Breast epithelium (tissue), 4 donors: ENCODE data around the gene GPR157. TPM values are rescaled to one million over a fixed set of nuclear protein-coding genes. Genes with fewer than 3 reads are reported as not detected.

Experiments used
- DNase-seq, 2 donors: peaks; one replicate each; pipeline ENCODE4 v3.0.0-alpha.2; 2019; ENCODE audit warnings: low spot score in 2 of 2
- H3K27ac ChIP-seq, 2 donors: fragments of 200-600 bp; sonication (generic) in 1 of 2; one replicate each; pipeline ENCODE4 v1.5.1; 2016 to 2019; ENCODE audit warnings: mild to moderate bottlenecking in 1 of 2
- H3K27me3 ChIP-seq, 2 donors: fragments of 200-600 bp; sonication (generic) in 1 of 2; one replicate each; pipeline versions ENCODE4 v1.5.1 to v1.6.0; 2017 to 2019; ENCODE audit warnings: control low read depth in 1 of 2, mild to moderate bottlenecking in 1 of 2
- H3K36me3 ChIP-seq: fragments of 200-600 bp; one replicate; pipeline ENCODE4 v1.5.1; 2019
- H3K4me1 ChIP-seq, 2 donors: fragments of 200-600 bp; sonication (generic); one replicate each; pipeline ENCODE4 v1.5.1; 2016 to 2019; ENCODE audit warnings: control low read depth in 1 of 2
- H3K4me3 ChIP-seq, 3 donors: fragments of 200-600 bp; sonication (generic); 1 replicate in 2 of 3; 2 replicates in 1 of 3; pipeline ENCODE4 v1.5.1; 2016 to 2019; ENCODE audit warnings: mild to moderate bottlenecking in 3 of 3, moderate library complexity in 2 of 3
- H3K9me3 ChIP-seq, 2 donors: fragments of 200-600 bp; sonication (generic) in 1 of 2; one replicate each; pipeline ENCODE4 v1.5.1; 2016 to 2019; ENCODE audit warnings: control low read depth in 1 of 2
- POLR2A ChIP-seq: fragments of 450-650 bp; IDR thresholded peaks from one replicate; pipeline ENCODE4 v1.6.1; 2016; ENCODE audit warnings: antibody characterized with exemption, mild to moderate bottlenecking, moderate library complexity
- POLR2AphosphoS5 ChIP-seq, 3 donors: sonication (generic); formaldehyde crosslinking; IDR thresholded peaks; one replicate each; pipeline ENCODE4 v1.6.1; 2017; ENCODE audit warnings: antibody characterized with exemption in 3 of 3
- intact Hi-C: fragments of 100-400 bp; cut with DNase I; formaldehyde crosslinking; loops from one replicate; pipeline ENCODE4 v1.15.1; 2023; ENCODE audit warnings: low total_unique reads
- total RNA-seq, 3 donors: library from RNA; depleted of rRNA; stranded (reverse); fragments of >200 nt; gene quantifications; one replicate each; pipeline ENCODE4 v1.1.0, GENCODE V29; 2016
- TF ChIP-seq, protein P1 (sequence below), 3 donors: fragments of 450-650 bp; IDR thresholded peaks; one replicate each; pipeline ENCODE4 v1.5.1; 2016 to 2017; ENCODE audit warnings: antibody characterized with exemption in 3 of 3, mild to moderate bottlenecking in 3 of 3, moderate library complexity in 3 of 3

GPR157 gene
- total RNA-seq, 3 donors from 2014 or later, result 4.3 to 11.7 (median 9.2) TPM

DNA sequence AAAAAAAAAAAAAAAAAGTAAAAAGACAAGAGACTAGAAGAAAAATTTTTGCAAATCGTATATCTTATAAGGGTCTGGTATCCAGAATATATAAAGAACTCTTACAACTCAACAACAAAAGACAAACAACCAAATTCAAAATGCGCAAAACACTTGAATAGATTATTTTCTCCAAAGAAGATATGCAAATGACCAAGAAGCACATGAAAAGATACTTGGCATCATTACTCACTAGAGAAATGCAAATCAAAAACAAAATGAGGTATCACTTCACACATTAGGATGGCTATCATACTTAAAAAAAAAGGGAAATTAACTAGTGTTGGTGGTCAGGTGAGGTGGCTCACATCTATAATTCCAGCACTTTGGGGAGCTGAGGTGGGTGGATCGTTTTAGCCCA is 47.4 kb downstream of the GPR157 start:
- no peak overlapping the region for H3K27ac ChIP-seq
- DNase-seq, result no peak
- no peaks in the 10 kb centered on the region for H3K4me1 ChIP-seq
- TF ChIP-seq POLR2AphosphoS5 (IDR thresholded peaks at IDR 0.05) (no peak), POLR2A (no peak)
- TF ChIP-seq, protein P1, sequence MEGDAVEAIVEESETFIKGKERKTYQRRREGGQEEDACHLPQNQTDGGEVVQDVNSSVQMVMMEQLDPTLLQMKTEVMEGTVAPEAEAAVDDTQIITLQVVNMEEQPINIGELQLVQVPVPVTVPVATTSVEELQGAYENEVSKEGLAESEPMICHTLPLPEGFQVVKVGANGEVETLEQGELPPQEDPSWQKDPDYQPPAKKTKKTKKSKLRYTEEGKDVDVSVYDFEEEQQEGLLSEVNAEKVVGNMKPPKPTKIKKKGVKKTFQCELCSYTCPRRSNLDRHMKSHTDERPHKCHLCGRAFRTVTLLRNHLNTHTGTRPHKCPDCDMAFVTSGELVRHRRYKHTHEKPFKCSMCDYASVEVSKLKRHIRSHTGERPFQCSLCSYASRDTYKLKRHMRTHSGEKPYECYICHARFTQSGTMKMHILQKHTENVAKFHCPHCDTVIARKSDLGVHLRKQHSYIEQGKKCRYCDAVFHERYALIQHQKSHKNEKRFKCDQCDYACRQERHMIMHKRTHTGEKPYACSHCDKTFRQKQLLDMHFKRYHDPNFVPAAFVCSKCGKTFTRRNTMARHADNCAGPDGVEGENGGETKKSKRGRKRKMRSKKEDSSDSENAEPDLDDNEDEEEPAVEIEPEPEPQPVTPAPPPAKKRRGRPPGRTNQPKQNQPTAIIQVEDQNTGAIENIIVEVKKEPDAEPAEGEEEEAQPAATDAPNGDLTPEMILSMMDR (IDR thresholded peaks at IDR 0.05), result no peak
- H3K27me3 ChIP-seq, result no peaks in the 10 kb centered on the region
- no peaks in the 10 kb centered on the region for H3K9me3 ChIP-seq
- H3K36me3 ChIP-seq, result no peaks in the 10 kb centered on the region
- intact Hi-C loops, result no loop called here
- no peak overlapping the region for H3K4me3 ChIP-seq

DNA sequence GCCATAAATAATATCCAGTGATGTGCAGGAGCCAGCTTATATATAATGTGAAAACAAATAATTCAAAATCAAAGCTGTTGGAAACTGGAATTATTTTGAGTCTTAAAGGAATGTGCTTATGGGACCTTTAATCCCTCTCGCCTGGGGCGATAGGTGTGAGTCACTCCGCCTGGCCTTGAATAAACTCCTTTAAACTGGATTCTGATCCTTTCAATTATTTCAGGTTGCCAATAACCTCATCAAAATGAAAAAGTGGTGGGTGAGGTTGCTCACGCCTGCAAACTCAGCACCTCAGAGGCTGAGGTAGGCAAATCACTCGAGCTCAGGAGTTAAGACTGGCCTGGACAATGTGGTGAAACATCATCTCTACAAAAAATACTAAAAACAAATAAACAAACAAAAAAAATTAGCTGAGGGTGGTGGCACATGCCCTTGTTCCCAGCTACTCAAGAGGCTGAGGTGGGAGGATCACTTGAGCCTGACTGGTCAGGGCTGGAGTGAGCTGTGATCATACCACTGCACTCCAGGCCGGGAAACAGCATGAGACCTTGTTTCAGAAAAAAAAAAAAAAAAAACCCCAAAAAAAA is 48.1 kb downstream of the GPR157 start:
- intact Hi-C loops, result no loop called here
- no peak overlapping the region for H3K4me3 ChIP-seq

DNA sequence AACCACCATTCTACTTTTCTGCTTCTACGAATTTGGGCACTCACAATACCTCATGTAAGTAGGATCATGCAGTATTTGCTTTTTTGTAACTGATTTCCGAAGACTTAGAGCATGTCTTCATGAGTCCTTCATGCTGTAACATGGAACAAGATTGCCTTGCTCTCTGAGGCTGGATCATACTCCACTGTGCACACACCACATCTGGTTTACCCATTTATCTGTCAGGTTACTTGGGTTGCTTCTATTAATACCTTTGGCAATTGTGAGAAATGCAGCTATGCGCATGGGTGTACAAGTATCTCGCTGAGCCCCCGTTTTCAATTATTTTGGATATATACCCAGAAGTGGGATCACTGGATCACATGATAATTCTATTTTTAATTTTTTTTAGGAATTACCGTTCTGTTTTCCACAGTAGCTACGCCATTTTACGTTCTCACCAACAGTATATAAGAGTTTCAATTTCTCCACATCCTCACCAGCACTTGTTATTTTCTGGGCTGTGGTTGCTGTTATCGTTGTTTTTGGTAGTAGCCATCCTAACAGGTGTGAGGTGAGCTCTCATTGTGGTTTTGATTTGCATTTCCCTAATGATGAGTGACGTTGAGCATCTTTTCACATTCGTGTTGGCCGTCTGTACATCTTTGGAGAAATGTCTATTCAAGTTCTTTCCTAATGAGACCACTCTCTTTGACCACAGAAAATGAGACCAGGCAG is 48.8 kb downstream of the GPR157 start:
- Histone ChIP-seq H3K4me1 (no peaks in the 10 kb centered on the region), H3K9me3 (no peaks in the 10 kb centered on the region), H3K36me3 (no peaks in the 10 kb centered on the region), H3K27ac (no peak overlapping the region), H3K27me3 (no peaks in the 10 kb centered on the region), H3K4me3 (no peak overlapping the region)
- intact Hi-C loops, result no loop called here
- no peak for DNase-seq
- TF ChIP-seq POLR2A, result no peak
- TF ChIP-seq, protein P1 (IDR thresholded peaks at IDR 0.05), result no peak
- no peak for TF ChIP-seq POLR2AphosphoS5 (IDR thresholded peaks at IDR 0.05)

More for the DNA sequence above, 48.1 kb downstream of the GPR157 start:
- no peak overlapping the region for H3K27ac ChIP-seq
- H3K9me3 ChIP-seq, result no peaks in the 10 kb centered on the region
- no peak for DNase-seq
- no peaks in the 10 kb centered on the region for H3K36me3 ChIP-seq
- no peaks in the 10 kb centered on the region for H3K4me1 ChIP-seq
- H3K27me3 ChIP-seq, result no peaks in the 10 kb centered on the region
- no peak for TF ChIP-seq POLR2A
- TF ChIP-seq POLR2AphosphoS5 (IDR thresholded peaks at IDR 0.05), result no peak
- TF ChIP-seq, protein P1 (IDR thresholded peaks at IDR 0.05), result no peak

DNA sequence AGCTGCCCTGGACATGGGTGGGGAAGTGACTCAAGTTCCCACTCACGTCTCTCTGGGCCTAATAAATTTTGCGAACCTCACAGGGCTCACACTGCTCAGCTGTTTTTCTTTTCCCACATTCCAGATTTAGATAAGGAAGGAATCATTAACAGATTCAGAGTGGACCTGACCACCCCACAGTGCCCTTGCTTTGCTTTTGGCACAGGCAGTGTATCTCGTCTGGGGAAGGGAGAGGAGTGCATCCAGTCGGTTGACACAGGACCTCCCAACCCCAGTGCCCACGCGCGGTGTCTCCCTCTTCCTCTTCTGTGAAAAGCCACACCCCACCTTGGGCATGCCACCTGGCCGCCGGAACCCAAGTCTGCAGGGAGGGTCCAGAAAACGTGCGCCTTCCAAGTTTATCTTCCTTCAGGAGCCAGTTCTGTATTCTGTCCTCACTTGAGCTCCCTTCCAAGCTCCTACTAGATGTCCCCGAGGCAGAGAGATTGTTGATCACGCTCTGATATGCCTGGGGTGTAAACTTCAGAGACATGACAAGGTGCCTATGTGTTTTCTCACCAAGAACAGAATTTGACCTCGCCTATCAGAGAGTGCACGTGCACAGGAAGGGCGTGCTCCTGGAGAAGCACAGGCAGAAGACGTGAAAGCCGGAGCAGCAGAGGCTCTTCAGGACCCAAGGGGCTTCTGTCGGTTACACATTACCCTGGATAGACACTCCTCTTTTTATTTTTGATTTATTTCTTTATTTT is 50.0 kb downstream of the GPR157 start:
- H3K27ac ChIP-seq, result no peak overlapping the region
- TF ChIP-seq POLR2A (no peak), POLR2AphosphoS5 (IDR thresholded peaks at IDR 0.05) (no peak)
- TF ChIP-seq, protein P1 (IDR thresholded peaks at IDR 0.05), result no peak
- DNase-seq, result no peak

More for the DNA sequence above, 50.0 kb downstream of the GPR157 start:
- Histone ChIP-seq H3K9me3 (no peaks in the 10 kb centered on the region), H3K27me3 (no peaks in the 10 kb centered on the region), H3K4me3 (no peak overlapping the region), H3K36me3 (no peaks in the 10 kb centered on the region), H3K4me1 (no peaks in the 10 kb centered on the region)
- intact Hi-C loops, result no loop called here
